DOHH2 (cell line): Measurements from ENCODE around the gene BLID.

Experiments
- H3F3A ChIP-seq: fragments of 200-600 bp; sonication (generic), shearing (Covaris generic); 2 replicates; pipeline ENCODE4 v1.6.0; 2016; ENCODE audit warnings: antibody characterized with exemption, mild to moderate bottlenecking; ENCODE audit not compliant: control insufficient read depth, insufficient read depth
- H3K27ac ChIP-seq: fragments of 200-600 bp; sonication (generic); 2 replicates; pipeline ENCODE4 v1.5.1; 2014; ENCODE audit warnings: low read depth, mild to moderate bottlenecking, low read length, moderate library complexity
- H3K27me3 ChIP-seq: fragments of 200-600 bp; sonication (generic); 2 replicates; pipeline ENCODE4 v1.6.1; 2014; ENCODE audit warnings: mild to moderate bottlenecking, low read length, mixed read lengths; ENCODE audit not compliant: control insufficient read depth
- H3K36me3 ChIP-seq: fragments of 200-600 bp; sonication (generic); 2 replicates; pipeline ENCODE4 v1.6.1; 2014; ENCODE audit warnings: mild to moderate bottlenecking, low read length, moderate library complexity, mixed read lengths; ENCODE audit not compliant: control insufficient read depth
- H3K4me1 ChIP-seq: fragments of 200-600 bp; sonication (generic); 2 replicates; pipeline ENCODE4 v1.6.1; 2014; ENCODE audit warnings: mild to moderate bottlenecking, low read length, mixed read lengths; ENCODE audit not compliant: control insufficient read depth
- H3K4me2 ChIP-seq: fragments of 200-600 bp; sonication (generic); 2 replicates; pipeline ENCODE4 v1.6.0; 2014; ENCODE audit warnings: mild to moderate bottlenecking, low read length, moderate library complexity
- H3K4me3 ChIP-seq: fragments of 200-600 bp; sonication (generic); 2 replicates; pipeline ENCODE4 v1.5.1; 2014; ENCODE audit warnings: mild to moderate bottlenecking, low read length, mixed read lengths
- H3K79me2 ChIP-seq: fragments of 200-600 bp; sonication (generic); 2 replicates; pipeline ENCODE4 v1.6.1; 2014; ENCODE audit warnings: mild to moderate bottlenecking, low read length, mixed read lengths; ENCODE audit not compliant: control insufficient read depth
- H3K9me2 ChIP-seq: fragments of 200-600 bp; sonication (generic); replicated peaks from 2 replicates; pipeline ENCODE4 v1.6.1; 2014; ENCODE audit warnings: mild to moderate bottlenecking, low read length, mixed read lengths; ENCODE audit not compliant: control insufficient read depth
- H3K9me3 ChIP-seq: fragments of 200-600 bp; sonication (generic); 2 replicates; pipeline ENCODE4 v1.6.1; 2014; ENCODE audit warnings: antibody characterized with exemption, low read length, mixed read lengths; ENCODE audit not compliant: control insufficient read depth, insufficient read depth
- H4K20me1 ChIP-seq: fragments of 200-600 bp; sonication (generic); 2 replicates; pipeline ENCODE4 v1.6.0; 2014; ENCODE audit warnings: low read depth, mild to moderate bottlenecking, antibody characterized with exemption, low read length, moderate library complexity; ENCODE audit not compliant: control insufficient read depth, insufficient read depth
- EZH2phosphoT487 ChIP-seq: fragments of 200-600 bp; sonication (generic); IDR thresholded peaks from 2 replicates; pipeline ENCODE4 v1.6.1; 2017; ENCODE audit warnings: borderline replicate concordance, mild to moderate bottlenecking, antibody characterized with exemption, low read length, moderate library complexity, mixed read lengths
- TF ChIP-seq, protein P1 (sequence below): fragments of 200-600 bp; sonication (generic); IDR thresholded peaks from one replicate; pipeline ENCODE4 v1.5.1; 2014; ENCODE audit warnings: antibody characterized with exemption, mild to moderate bottlenecking, low read depth, low read length; ENCODE audit not compliant: poor library complexity, severe bottlenecking

BLID gene

DNA sequence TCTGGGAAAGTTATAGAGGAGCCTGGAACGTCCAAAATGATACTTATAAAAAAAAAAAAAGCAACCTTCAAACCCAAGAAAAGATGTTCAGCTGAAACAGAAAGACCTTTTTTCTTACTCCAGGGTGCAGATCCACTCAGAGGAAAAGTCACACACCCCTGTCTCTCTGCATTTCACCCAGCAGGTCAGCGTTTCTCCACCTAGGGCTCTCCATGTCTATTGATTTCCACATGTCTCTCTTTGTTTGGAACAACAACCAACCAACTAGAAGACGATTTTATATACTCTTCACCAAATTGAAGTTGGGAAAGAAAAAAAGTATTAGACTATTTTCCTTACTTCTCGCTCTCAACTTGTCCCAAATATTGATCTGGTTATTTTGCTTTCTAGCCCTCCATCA, 42.2 kb upstream of the BLID start:
- Histone ChIP-seq H3F3A (no peaks in the 10 kb centered on the region), H3K36me3 (no peaks in the 10 kb centered on the region), H3K4me1 (no peaks in the 10 kb centered on the region), H3K79me2 (no peaks in the 10 kb centered on the region), H3K9me2 (no peaks in the 10 kb centered on the region), H3K9me3 (no peaks in the 10 kb centered on the region), H3K27ac (no peak overlapping the region), H4K20me1 (no peaks in the 10 kb centered on the region), H3K4me3 (no peak overlapping the region), H3K27me3 (no peaks in the 10 kb centered on the region), H3K4me2 (no peak overlapping the region)
- TF ChIP-seq, protein P1, sequence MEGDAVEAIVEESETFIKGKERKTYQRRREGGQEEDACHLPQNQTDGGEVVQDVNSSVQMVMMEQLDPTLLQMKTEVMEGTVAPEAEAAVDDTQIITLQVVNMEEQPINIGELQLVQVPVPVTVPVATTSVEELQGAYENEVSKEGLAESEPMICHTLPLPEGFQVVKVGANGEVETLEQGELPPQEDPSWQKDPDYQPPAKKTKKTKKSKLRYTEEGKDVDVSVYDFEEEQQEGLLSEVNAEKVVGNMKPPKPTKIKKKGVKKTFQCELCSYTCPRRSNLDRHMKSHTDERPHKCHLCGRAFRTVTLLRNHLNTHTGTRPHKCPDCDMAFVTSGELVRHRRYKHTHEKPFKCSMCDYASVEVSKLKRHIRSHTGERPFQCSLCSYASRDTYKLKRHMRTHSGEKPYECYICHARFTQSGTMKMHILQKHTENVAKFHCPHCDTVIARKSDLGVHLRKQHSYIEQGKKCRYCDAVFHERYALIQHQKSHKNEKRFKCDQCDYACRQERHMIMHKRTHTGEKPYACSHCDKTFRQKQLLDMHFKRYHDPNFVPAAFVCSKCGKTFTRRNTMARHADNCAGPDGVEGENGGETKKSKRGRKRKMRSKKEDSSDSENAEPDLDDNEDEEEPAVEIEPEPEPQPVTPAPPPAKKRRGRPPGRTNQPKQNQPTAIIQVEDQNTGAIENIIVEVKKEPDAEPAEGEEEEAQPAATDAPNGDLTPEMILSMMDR, result no peak
- no peak for TF ChIP-seq EZH2phosphoT487

DNA sequence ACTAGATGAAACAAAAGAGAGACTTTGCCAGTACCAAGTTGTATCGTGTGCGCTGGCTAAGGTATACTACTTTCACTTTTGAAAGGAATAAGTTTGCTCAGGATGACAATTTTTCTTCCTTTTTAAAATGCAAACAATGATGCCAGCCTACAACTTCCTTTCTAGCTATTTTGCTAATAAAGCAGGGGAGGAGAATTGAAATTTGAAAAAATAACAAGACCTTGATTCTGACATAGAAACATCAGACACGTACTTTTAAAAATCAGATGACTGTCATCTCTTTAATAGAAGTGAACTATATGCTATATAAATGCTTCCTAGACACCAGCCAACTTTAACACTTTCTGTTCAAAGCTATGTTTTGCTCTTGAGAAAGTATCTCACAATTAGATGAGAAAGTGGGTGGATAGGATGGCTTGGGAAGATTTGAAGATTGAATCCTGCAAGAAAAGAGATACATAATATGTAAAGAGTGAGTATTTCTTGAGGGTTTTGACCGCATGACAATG, 41.7 kb upstream of the BLID start:
- H3K4me3 ChIP-seq, result no peak overlapping the region
- no peaks in the 10 kb centered on the region for H3K4me1 ChIP-seq
- H3K79me2 ChIP-seq, result no peaks in the 10 kb centered on the region
- no peak overlapping the region for H3K27ac ChIP-seq
- TF ChIP-seq, protein P1, result no peak
- no peak for TF ChIP-seq EZH2phosphoT487
- H4K20me1 ChIP-seq, result no peaks in the 10 kb centered on the region
- no peaks in the 10 kb centered on the region for H3F3A ChIP-seq
- no peaks in the 10 kb centered on the region for H3K27me3 ChIP-seq
- no peak overlapping the region for H3K4me2 ChIP-seq
- no peaks in the 10 kb centered on the region for H3K9me3 ChIP-seq
- H3K36me3 ChIP-seq, result no peaks in the 10 kb centered on the region
- no peaks in the 10 kb centered on the region for H3K9me2 ChIP-seq

DNA sequence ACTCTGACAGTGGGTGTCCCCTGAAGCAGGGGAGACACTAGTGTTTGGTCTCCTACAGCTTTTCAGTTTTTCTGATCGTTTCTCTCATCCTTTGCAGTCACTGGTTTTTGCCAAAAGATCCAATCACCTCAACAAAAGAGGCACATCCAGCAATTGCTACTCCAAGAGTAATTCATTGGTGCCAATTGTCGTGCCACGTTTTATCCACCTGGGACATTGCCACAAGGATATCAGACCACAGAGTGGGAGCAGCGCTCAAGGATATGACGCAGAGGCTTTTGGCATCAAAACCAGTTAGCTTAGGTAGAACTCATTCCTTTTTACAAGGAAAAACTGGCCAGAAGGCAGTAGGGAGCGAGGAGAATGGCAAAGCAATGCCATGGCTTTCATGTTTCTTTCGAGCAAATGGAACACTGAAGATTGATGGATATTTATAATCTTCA, 40.9 kb upstream of the BLID start:
- no peaks in the 10 kb centered on the region for H3K36me3 ChIP-seq
- H3K79me2 ChIP-seq, result no peaks in the 10 kb centered on the region
- 0 out of 2 replicates have a peak, but pooled peaks cover 3% of the 10 kb centered on the region for H3K27me3 ChIP-seq
- H3F3A ChIP-seq, result no peaks in the 10 kb centered on the region
- TF ChIP-seq, protein P1, result no peak
- no peak for TF ChIP-seq EZH2phosphoT487
- H3K4me1 ChIP-seq, result no peaks in the 10 kb centered on the region
- H4K20me1 ChIP-seq, result no peaks in the 10 kb centered on the region
- no peak overlapping the region for H3K4me2 ChIP-seq
- no peaks in the 10 kb centered on the region for H3K9me2 ChIP-seq
- no peaks in the 10 kb centered on the region for H3K9me3 ChIP-seq
- H3K4me3 ChIP-seq, result no peak overlapping the region
- H3K27ac ChIP-seq, result no peak overlapping the region
